ENCODE results near the gene EEFSEC.

- TF ChIP-seq EZH2phosphoT487 (IDR thresholded peaks at IDR 0.05; ENCODE audit: borderline replicate concordance, low read length) (no peak), CTCF (conservative IDR thresholded peaks at IDR 0.05; ENCODE audit: low read depth, low read length) (no peak)
These were observed 160.7 kb downstream of the EEFSEC start for GRCh38 chr3:128313935-128314334.

All from PC-3 (cell line).